KMS-11 (cell line): ENCODE data around the gene FBXO34.

ENCODE experiments used
- H2AFZ ChIP-seq: fragments of 200-600 bp; sonication (generic); 2 replicates; pipeline ENCODE4 v1.6.1; 2016; ENCODE audit warnings: antibody characterized with exemption, mixed run types, low read depth
- H3K27ac ChIP-seq: fragments of 200-600 bp; sonication (generic); 2 replicates; pipeline ENCODE4 v1.6.1; 2016; ENCODE audit warnings: mild to moderate bottlenecking, mixed run types
- H3K27me3 ChIP-seq: fragments of 200-600 bp; sonication (generic); 2 replicates; pipeline ENCODE4 v1.6.1; 2017; ENCODE audit warnings: mild to moderate bottlenecking, low read depth, mixed run types, moderate library complexity; ENCODE audit not compliant: insufficient read depth
- H3K36me3 ChIP-seq: fragments of 200-600 bp; sonication (generic); 2 replicates; pipeline ENCODE4 v1.6.1; 2017; ENCODE audit warnings: mild to moderate bottlenecking, mixed run types; ENCODE audit not compliant: insufficient read depth
- H3K4me1 ChIP-seq: fragments of 200-600 bp; sonication (generic); 2 replicates; pipeline ENCODE4 v1.6.1; 2016; ENCODE audit warnings: mild to moderate bottlenecking, low read depth, mixed run types; ENCODE audit not compliant: poor library complexity, severe bottlenecking
- H3K4me2 ChIP-seq: fragments of 200-600 bp; sonication (generic); 2 replicates; pipeline ENCODE4 v1.7.0; 2016; ENCODE audit warnings: mild to moderate bottlenecking, mixed run types
- H3K4me3 ChIP-seq: fragments of 200-600 bp; sonication (generic); IDR thresholded peaks from 2 replicates; pipeline ENCODE4 v1.6.1; 2017; ENCODE audit warnings: low read depth, low read length, mixed read lengths; ENCODE audit not compliant: insufficient read depth
- H3K79me2 ChIP-seq: fragments of 200-600 bp; sonication (generic); 2 replicates; pipeline ENCODE4 v1.6.1; 2016; ENCODE audit warnings: low read depth, mixed run types; ENCODE audit not compliant: insufficient read depth
- H3K9ac ChIP-seq: fragments of 200-600 bp; sonication (generic); 2 replicates; pipeline ENCODE4 v1.6.1; 2016; ENCODE audit warnings: mild to moderate bottlenecking, mixed run types
- H4K20me1 ChIP-seq: fragments of 200-600 bp; sonication (generic); 2 replicates; pipeline ENCODE4 v1.6.1; 2016; ENCODE audit warnings: mild to moderate bottlenecking, mixed run types; ENCODE audit not compliant: insufficient read depth
- CTCF ChIP-seq: fragments of 200-600 bp; sonication (generic); conservative IDR thresholded peaks from 2 replicates; pipeline ENCODE4 v1.6.1; 2017; ENCODE audit warnings: low read depth, mild to moderate bottlenecking, antibody characterized with exemption, low read length, moderate library complexity, mixed read lengths

Gene FBXO34

GRCh38 chr14:55270832-55271571 is at the start of gene FBXO34:
Gene FBXO34, plus strand, starts transcription at chr14:55271421. Its CDS starts 78,970 bp downstream, at chr14:55350391.
- no peak within 1 kb of the TSS for H3K4me3 ChIP-seq
- H3K9ac ChIP-seq = peak within 1 kb of the TSS; percentile 88
- H4K20me1 ChIP-seq = no peaks in the 10 kb centered on the region
- peak within 1 kb of the TSS; percentile 48 for H3K4me2 ChIP-seq
- H3K27me3 ChIP-seq = no peaks in the 10 kb centered on the region
- H3K36me3 ChIP-seq = no peaks in the 10 kb centered on the region
- peak; percentile 85 for TF ChIP-seq CTCF
- H3K27ac ChIP-seq = peak within 1 kb of the TSS; percentile 67
- H3K4me1 ChIP-seq = peaks cover 15% of the 10 kb centered on the region
- H3K79me2 ChIP-seq = no peaks in the 10 kb centered on the region; the same call in 1 of the 2 replicates
- H2AFZ ChIP-seq = peak within 1 kb of the TSS; percentile 51

GRCh38 chr14:55221968-55222367 is 49.3 kb upstream of the FBXO34 start:
- TF ChIP-seq CTCF = no peak
- Histone ChIP-seq H3K9ac (no peak overlapping the region), H3K79me2 (no peaks in the 10 kb centered on the region), H4K20me1 (no peaks in the 10 kb centered on the region), H3K27ac (no peak overlapping the region), H3K36me3 (no peaks in the 10 kb centered on the region), H3K4me1 (no peaks in the 10 kb centered on the region), H3K4me2 (no peak overlapping the region), H2AFZ (no peak overlapping the region), H3K27me3 (no peaks in the 10 kb centered on the region), H3K4me3 (no peak overlapping the region)

- Histone ChIP-seq H3K27ac (no peak overlapping the region), H3K79me2 (no peaks in the 10 kb centered on the region), H3K4me3 (no peak overlapping the region), H3K27me3 (no peaks in the 10 kb centered on the region), H3K4me2 (no peak overlapping the region), H3K9ac (no peak overlapping the region), H3K4me1 (no peaks in the 10 kb centered on the region), H3K36me3 (no peaks in the 10 kb centered on the region), H4K20me1 (no peaks in the 10 kb centered on the region), H2AFZ (no peak overlapping the region)
- no peak for TF ChIP-seq CTCF
These were observed 47.9 kb upstream of the FBXO34 start for GRCh38 chr14:55223364-55223763.

- Histone ChIP-seq H3K36me3 (no peaks in the 10 kb centered on the region), H4K20me1 (no peaks in the 10 kb centered on the region), H3K9ac (no peak overlapping the region), H3K4me3 (no peak overlapping the region), H2AFZ (no peak overlapping the region), H3K4me1 (no peaks in the 10 kb centered on the region), H3K4me2 (no peak overlapping the region), H3K27ac (no peak overlapping the region), H3K79me2 (no peaks in the 10 kb centered on the region), H3K27me3 (no peaks in the 10 kb centered on the region)
- TF ChIP-seq CTCF = no peak
These were observed 43.0 kb upstream of the FBXO34 start for GRCh38 chr14:55228261-55228660.
